Memory B cell (primary cell): ENCODE data around the gene KIAA2012.
A peak's percentile ranks its signal among the peaks of the same experiment; 100 is the strongest.

Source experiments
- ATAC-seq: fragments of 150-1000 bp; cut with Tn5 transposase; 2 replicates; pipeline ENCODE4 v1.10.0; 2021; ENCODE audit warnings: low read depth, mild to moderate bottlenecking, moderate library complexity
- DNase-seq, 2 donors: peaks; one replicate each; pipeline ENCODE4 v3.0.0; 2022; ENCODE audit warnings: low spot score in 2 of 2
- H3K27ac Mint-ChIP-seq: one replicate; pipeline ENCODE4 v1.8.0; 2022; ENCODE audit warnings: mild to moderate bottlenecking, moderate library complexity, mixed read lengths
- H3K27me3 Mint-ChIP-seq: one replicate; pipeline ENCODE4 v1.8.0; 2022; ENCODE audit warnings: mixed read lengths
- H3K36me3 Mint-ChIP-seq: one replicate; pipeline ENCODE4 v1.8.0; 2022; ENCODE audit warnings: mild to moderate bottlenecking, mixed read lengths
- H3K4me1 Mint-ChIP-seq: one replicate; pipeline ENCODE4 v1.8.0; 2022; ENCODE audit warnings: mixed read lengths
- H3K4me3 Mint-ChIP-seq: one replicate; pipeline ENCODE4 v1.8.0; 2022; ENCODE audit warnings: mild to moderate bottlenecking, moderate library complexity, mixed read lengths
- H3K9me3 Mint-ChIP-seq: one replicate; pipeline ENCODE4 v1.8.0; 2022; ENCODE audit warnings: mixed read lengths

Gene KIAA2012

GRCh38 chr2:202072737-202073401 lies at the start of gene KIAA2012:
TSS of gene KIAA2012 (plus strand) at chr2:202073255. CDS start at chr2:202073628, 373 bp downstream.
- no peak for ATAC-seq
- no peak within 1 kb of the TSS for H3K27ac Mint-ChIP-seq
- no peaks in the 10 kb centered on the region for H3K9me3 Mint-ChIP-seq
- peaks cover 3% of the 10 kb centered on the region for H3K4me1 Mint-ChIP-seq
- no peaks in the 10 kb centered on the region for H3K36me3 Mint-ChIP-seq
- peaks cover 15% of the 10 kb centered on the region for H3K27me3 Mint-ChIP-seq
- DNase-seq = no peak
- H3K4me3 Mint-ChIP-seq = no peak within 1 kb of the TSS

DNA sequence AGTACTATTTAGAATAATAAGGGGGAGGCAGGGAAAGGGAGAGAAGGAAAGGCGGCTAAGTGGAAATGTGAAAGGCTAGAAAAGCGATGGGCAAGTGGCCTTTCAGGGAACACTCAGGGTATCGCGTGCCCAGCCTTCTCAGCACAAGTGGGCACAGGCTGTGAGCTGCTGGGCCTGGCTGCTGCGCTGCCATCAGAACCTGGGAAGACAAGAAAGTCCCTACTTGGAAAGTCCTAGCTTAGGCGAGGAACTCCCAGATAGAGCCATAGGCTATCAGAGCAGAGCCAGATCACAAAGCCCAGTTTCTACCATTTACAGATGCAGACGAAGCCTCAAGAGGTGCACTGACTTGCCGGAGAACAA lies 49.2 kb upstream of the KIAA2012 start:
- H3K36me3 Mint-ChIP-seq = no peaks in the 10 kb centered on the region
- ATAC-seq (no peak), DNase-seq (no peak)
- no peak overlapping the region for H3K27ac Mint-ChIP-seq
- peaks cover 8% of the 10 kb centered on the region for H3K27me3 Mint-ChIP-seq
- H3K4me3 Mint-ChIP-seq = no peak overlapping the region
- H3K9me3 Mint-ChIP-seq = no peaks in the 10 kb centered on the region
- H3K4me1 Mint-ChIP-seq = no peaks in the 10 kb centered on the region

- Mint-ChIP-seq H3K27me3 (peaks cover 8% of the 10 kb centered on the region), H3K4me1 (no peaks in the 10 kb centered on the region), H3K4me3 (no peak overlapping the region), H3K9me3 (no peaks in the 10 kb centered on the region), H3K36me3 (no peaks in the 10 kb centered on the region), H3K27ac (no peak overlapping the region)
- DNase-seq (no peak), ATAC-seq (no peak)
Measured at GRCh38 chr2:202024871-202025270, 48.2 kb upstream of the KIAA2012 start.

DNA sequence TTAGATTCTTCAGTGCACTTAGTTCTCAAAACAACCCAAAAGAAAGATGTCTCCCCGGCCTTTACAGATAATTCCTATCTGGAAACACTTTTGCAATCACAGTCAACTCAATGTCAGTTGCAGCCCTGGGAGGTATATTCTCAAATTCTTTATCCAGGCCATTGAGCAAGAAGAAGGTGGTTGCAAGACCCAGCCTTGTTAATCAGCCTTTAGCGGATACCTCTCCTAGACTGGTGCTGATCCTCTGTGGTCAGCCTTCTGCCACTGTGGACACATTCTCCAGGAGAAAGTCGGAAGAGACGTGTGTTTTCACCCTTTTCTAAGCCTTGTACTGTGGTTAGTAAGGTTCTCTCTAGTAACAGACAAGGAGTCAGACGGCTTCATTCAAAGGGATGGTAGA lies 47.2 kb upstream of the KIAA2012 start:
- ATAC-seq (no peak), DNase-seq (no peak)
- no peak overlapping the region for H3K27ac Mint-ChIP-seq
- H3K9me3 Mint-ChIP-seq = no peaks in the 10 kb centered on the region
- no peaks in the 10 kb centered on the region for H3K36me3 Mint-ChIP-seq
- no peaks in the 10 kb centered on the region for H3K4me1 Mint-ChIP-seq
- peaks cover 8% of the 10 kb centered on the region for H3K27me3 Mint-ChIP-seq
- no peak overlapping the region for H3K4me3 Mint-ChIP-seq

GRCh38 chr2:202026507-202026906 lies 46.5 kb upstream of the KIAA2012 start:
- H3K27ac Mint-ChIP-seq = no peak overlapping the region

GRCh38 chr2:202030691-202031090 lies 42.4 kb upstream of the KIAA2012 start:
- H3K4me1 Mint-ChIP-seq = peaks cover 7% of the 10 kb centered on the region
- DNase-seq (no peak), ATAC-seq (no peak)
- H3K27me3 Mint-ChIP-seq = peaks cover 6% of the 10 kb centered on the region
- H3K27ac Mint-ChIP-seq = no peak overlapping the region
- no peak overlapping the region for H3K4me3 Mint-ChIP-seq
- no peaks in the 10 kb centered on the region for H3K36me3 Mint-ChIP-seq
- H3K9me3 Mint-ChIP-seq = no peaks in the 10 kb centered on the region

More at GRCh38 chr2:202026507-202026906, 46.5 kb upstream of the KIAA2012 start:
- Mint-ChIP-seq H3K27me3 (peaks cover 8% of the 10 kb centered on the region), H3K4me3 (no peak overlapping the region), H3K36me3 (no peaks in the 10 kb centered on the region), H3K4me1 (no peaks in the 10 kb centered on the region), H3K9me3 (no peaks in the 10 kb centered on the region)
- DNase-seq (no peak), ATAC-seq (no peak)

DNA sequence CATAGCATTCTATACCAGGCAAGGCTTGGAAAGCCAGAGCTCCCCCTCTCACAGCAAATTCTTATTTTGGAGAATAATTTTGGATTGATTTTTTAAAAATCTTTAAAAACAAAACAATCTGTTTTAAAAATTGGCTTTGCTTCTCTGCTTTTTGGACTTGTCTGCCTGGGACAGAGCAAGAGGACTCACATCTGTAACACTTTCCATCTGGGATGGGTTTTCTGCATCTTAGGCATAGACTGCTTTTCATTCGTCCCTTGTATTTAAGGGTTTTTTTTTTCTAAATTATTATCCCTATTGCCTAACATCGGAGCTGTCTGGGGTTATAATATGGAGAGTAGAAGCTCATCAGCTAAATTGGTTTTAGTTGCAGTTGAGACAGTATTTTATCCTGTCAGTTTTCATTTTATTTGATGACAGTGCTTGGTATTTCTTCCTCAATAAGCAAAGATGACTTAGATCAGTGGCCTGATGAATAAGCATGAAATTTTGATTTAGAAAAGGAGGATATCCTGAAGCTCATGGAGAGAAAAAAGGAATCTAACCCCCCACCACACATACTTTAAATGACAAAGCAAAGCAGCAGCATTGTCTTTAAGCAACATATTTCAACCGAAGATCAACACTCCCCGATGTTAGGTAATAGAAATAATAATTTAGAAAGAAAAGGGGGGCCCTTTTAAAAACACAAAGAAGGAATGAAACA lies 41.7 kb upstream of the KIAA2012 start:
- Mint-ChIP-seq H3K4me1 (peaks cover 7% of the 10 kb centered on the region), H3K4me3 (no peak overlapping the region), H3K27ac (no peak overlapping the region), H3K36me3 (no peaks in the 10 kb centered on the region), H3K9me3 (no peaks in the 10 kb centered on the region), H3K27me3 (peaks cover 3% of the 10 kb centered on the region)
- no peak for DNase-seq
- ATAC-seq = no peak

- ATAC-seq (peak; percentile 14), DNase-seq (peak in 1 of 2 donors; percentile 27)
- Mint-ChIP-seq H3K9me3 (no peaks in the 10 kb centered on the region), H3K36me3 (no peaks in the 10 kb centered on the region), H3K4me3 (peak overlapping the region; percentile 93), H3K4me1 (peaks cover 7% of the 10 kb centered on the region), H3K27ac (no peak overlapping the region), H3K27me3 (no peaks in the 10 kb centered on the region)
Measured at GRCh38 chr2:202032846-202033316, 40.2 kb upstream of the KIAA2012 start.

DNA sequence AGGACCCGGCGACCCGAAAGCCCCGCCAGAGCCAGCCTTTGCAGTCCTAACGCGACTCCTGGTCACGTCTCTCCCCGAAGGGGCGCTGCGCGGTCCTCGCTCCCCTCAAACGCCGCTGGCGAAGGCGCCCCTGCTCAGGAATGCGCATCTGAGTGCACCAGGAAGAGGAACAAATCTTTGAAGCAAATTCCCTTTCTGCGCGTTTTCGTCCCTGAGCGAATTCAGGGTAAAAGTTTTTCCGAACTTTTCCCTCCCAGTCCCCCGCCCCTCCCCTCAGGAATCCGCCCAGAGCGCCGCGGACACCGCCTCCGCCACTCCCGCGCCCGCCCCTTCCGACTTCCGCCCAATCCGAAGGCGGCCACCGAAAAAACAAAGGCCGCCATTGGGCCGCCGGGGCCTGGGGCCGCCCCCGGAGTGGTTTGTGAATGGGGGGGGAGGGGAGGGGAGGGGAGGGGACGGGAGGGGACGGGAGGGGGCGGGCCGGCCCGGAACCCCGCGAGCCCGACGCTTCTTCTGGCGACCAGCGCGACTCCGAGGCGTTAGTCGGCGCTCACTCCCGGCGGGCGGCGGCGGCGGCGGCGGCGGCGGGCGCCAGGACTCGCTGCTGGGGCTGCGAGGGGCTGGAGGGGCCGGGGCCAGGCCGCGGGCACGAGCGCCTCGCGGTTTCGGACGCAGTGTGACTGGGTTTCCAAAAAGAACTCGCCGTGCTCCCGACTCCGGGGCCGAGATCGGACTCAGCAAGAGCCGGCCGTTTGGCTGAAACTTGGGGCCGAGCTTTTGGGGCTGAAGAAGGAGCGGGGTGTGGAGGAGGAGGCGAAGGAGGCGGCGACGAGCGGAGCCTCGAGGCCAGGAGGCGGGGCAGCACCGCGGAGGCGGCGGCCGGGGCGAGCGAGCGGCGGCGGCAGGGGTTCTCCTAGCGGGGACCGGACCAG lies 39.5 kb upstream of the KIAA2012 start, which contains the start of gene FZD7:
TSS of gene FZD7 (plus strand) at position 539 of the 932 bp plus-strand sequence. CDS start 793 bp downstream, outside the sequence.
- peaks cover 2% of the 10 kb centered on the region for H3K27me3 Mint-ChIP-seq
- peak within 1 kb of the TSS; percentile 93 for H3K4me3 Mint-ChIP-seq
- H3K9me3 Mint-ChIP-seq = no peaks in the 10 kb centered on the region
- H3K27ac Mint-ChIP-seq = no peak within 1 kb of the TSS
- DNase-seq (peak; percentile 74 to 79), ATAC-seq (peak; percentile 81)
- no peaks in the 10 kb centered on the region for H3K36me3 Mint-ChIP-seq
- peaks cover 7% of the 10 kb centered on the region for H3K4me1 Mint-ChIP-seq

GRCh38 chr2:202034249-202035088 lies 38.6 kb upstream of the KIAA2012 start:
- peaks cover 3% of the 10 kb centered on the region for H3K27me3 Mint-ChIP-seq
- no peak for ATAC-seq
- DNase-seq = peak; percentile 11 to 45
- H3K27ac Mint-ChIP-seq = no peak overlapping the region
- H3K9me3 Mint-ChIP-seq = no peaks in the 10 kb centered on the region
- no peaks in the 10 kb centered on the region for H3K36me3 Mint-ChIP-seq
- peaks cover 7% of the 10 kb centered on the region for H3K4me1 Mint-ChIP-seq
- peak overlapping the region; percentile 81 for H3K4me3 Mint-ChIP-seq

GRCh38 chr2:202035089-202035940 lies 37.7 kb upstream of the KIAA2012 start:
- peaks cover 5% of the 10 kb centered on the region for H3K27me3 Mint-ChIP-seq
- no peak overlapping the region for H3K4me3 Mint-ChIP-seq
- DNase-seq = peak in 1 of 2 donors; percentile 14
- no peak for ATAC-seq
- H3K9me3 Mint-ChIP-seq = no peaks in the 10 kb centered on the region
- H3K4me1 Mint-ChIP-seq = peaks cover 7% of the 10 kb centered on the region
- H3K36me3 Mint-ChIP-seq = no peaks in the 10 kb centered on the region
- H3K27ac Mint-ChIP-seq = no peak overlapping the region

DNA sequence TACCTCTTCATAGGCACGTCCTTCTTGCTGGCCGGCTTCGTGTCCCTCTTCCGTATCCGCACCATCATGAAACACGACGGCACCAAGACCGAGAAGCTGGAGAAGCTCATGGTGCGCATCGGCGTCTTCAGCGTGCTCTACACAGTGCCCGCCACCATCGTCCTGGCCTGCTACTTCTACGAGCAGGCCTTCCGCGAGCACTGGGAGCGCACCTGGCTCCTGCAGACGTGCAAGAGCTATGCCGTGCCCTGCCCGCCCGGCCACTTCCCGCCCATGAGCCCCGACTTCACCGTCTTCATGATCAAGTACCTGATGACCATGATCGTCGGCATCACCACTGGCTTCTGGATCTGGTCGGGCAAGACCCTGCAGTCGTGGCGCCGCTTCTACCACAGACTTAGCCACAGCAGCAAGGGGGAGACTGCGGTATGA lies 37.1 kb upstream of the KIAA2012 start:
- no peak overlapping the region for H3K4me3 Mint-ChIP-seq
- H3K4me1 Mint-ChIP-seq = peaks cover 7% of the 10 kb centered on the region
- ATAC-seq (no peak), DNase-seq (no peak)
- no peaks in the 10 kb centered on the region for H3K9me3 Mint-ChIP-seq
- no peaks in the 10 kb centered on the region for H3K36me3 Mint-ChIP-seq
- no peak overlapping the region for H3K27ac Mint-ChIP-seq
- H3K27me3 Mint-ChIP-seq = peaks cover 8% of the 10 kb centered on the region
